GM18508 (cell line): Measurements from ENCODE around the gene EXOC3.

Experiments used
- ATAC-seq: cut with Tn5 transposase; IDR thresholded peaks from one replicate; pipeline ENCODE4 v1.9.1; 2021; ENCODE audit warnings: moderate number of reproducible peaks; ENCODE audit not compliant: insufficient read depth, unreplicated experiment

EXOC3 gene

GRCh38 chr5:453725-454481 lies 10.9 kb downstream of the EXOC3 start:
- no peak for ATAC-seq

GRCh38 chr5:454936-455335 lies 12.0 kb downstream of the EXOC3 start:
- no peak for ATAC-seq

- no peak for ATAC-seq
Observed at GRCh38 chr5:455806-456205, 12.8 kb downstream of the EXOC3 start.

- no peak for ATAC-seq
Observed at GRCh38 chr5:456351-457194, 13.6 kb downstream of the EXOC3 start.

- ATAC-seq: no peak
Observed at GRCh38 chr5:457195-457961, 14.4 kb downstream of the EXOC3 start.

GRCh38 chr5:458547-459353 lies 15.8 kb downstream of the EXOC3 start:
- no peak for ATAC-seq

GRCh38 chr5:459562-460272 lies 16.7 kb downstream of the EXOC3 start:
- no peak for ATAC-seq

- ATAC-seq: no peak
Observed at GRCh38 chr5:460273-460625, 17.3 kb downstream of the EXOC3 start.

GRCh38 chr5:462051-462481 lies 19.1 kb downstream of the EXOC3 start:
- no peak for ATAC-seq

- ATAC-seq: no peak
Observed at GRCh38 chr5:463301-463700, 20.3 kb downstream of the EXOC3 start.

- no peak for ATAC-seq
Observed at GRCh38 chr5:463952-464351, 21.0 kb downstream of the EXOC3 start.

GRCh38 chr5:464446-464842 lies 21.5 kb downstream of the EXOC3 start:
- no peak for ATAC-seq

- no peak for ATAC-seq
Observed at GRCh38 chr5:464843-465590, 22.0 kb downstream of the EXOC3 start.

GRCh38 chr5:465591-466403 lies 22.8 kb downstream of the EXOC3 start:
- ATAC-seq: no peak

- ATAC-seq: no peak
Observed at GRCh38 chr5:466661-467310, 23.8 kb downstream of the EXOC3 start.

GRCh38 chr5:468401-468800 lies 25.4 kb downstream of the EXOC3 start:
- no peak for ATAC-seq

GRCh38 chr5:469752-470483 lies 26.9 kb downstream of the EXOC3 start:
- ATAC-seq: no peak
